ENCODE data around the gene NPSR1. TPM values are rescaled to one million over a fixed set of nuclear protein-coding genes. Genes with fewer than 3 reads are reported as not detected.

Gene NPSR1
- total and polyA plus RNA-seq, 2 experiments from 2014 or later: not detected

GRCh38 chr7:34755008-34755407, 97.0 kb downstream of the NPSR1 start:
- Histone ChIP-seq H3K4me3 (no peak overlapping the region), H3K36me3 (replicated peaks; ENCODE audit: insufficient read depth, low read depth) (no peaks in the 10 kb centered on the region), H2AFZ (no peak overlapping the region), H3K4me2 (peak overlapping the region; percentile 41), H3K9me2 (replicated peaks; ENCODE audit: insufficient read depth) (no peaks in the 10 kb centered on the region), H3K27me3 (no peaks in the 10 kb centered on the region), H3K79me2 (no peaks in the 10 kb centered on the region), H4K20me1 (ENCODE audit: insufficient read depth, poor library complexity, severe bottlenecking) (no peaks in the 10 kb centered on the region), H3K9me3 (ENCODE audit: low read depth) (no peaks in the 10 kb centered on the region), H3K27ac (no peak overlapping the region), H3K4me1 (ENCODE audit: insufficient read depth) (peaks cover 11% of the 10 kb centered on the region)
- TF ChIP-seq CTCF (IDR thresholded peaks at IDR 0.05; ENCODE audit: poor library complexity) (no peak), EZH2phosphoT487 (IDR thresholded peaks at IDR 0.05; ENCODE audit: low read depth, severe bottlenecking, unreplicated experiment) (no peak)
- DNase-seq (ENCODE audit: low spot score): no peak
- WGBS (ENCODE audit: low lambda C conversion rate, missing lambda C conversion rate): 78% methylated on average over 2 of the region's 2 CpGs

GRCh38 chr7:34756025-34756437, 98.0 kb downstream of the NPSR1 start:
- no peaks in the 10 kb centered on the region for H3K36me3 ChIP-seq (replicated peaks; ENCODE audit: insufficient read depth, low read depth)
- DNase-seq (ENCODE audit: low spot score): no peak
- H3K4me1 ChIP-seq (ENCODE audit: insufficient read depth): peaks cover 11% of the 10 kb centered on the region
- H3K27ac ChIP-seq: peak overlapping the region; percentile 11
- no peaks in the 10 kb centered on the region for H3K79me2 ChIP-seq
- no peaks in the 10 kb centered on the region for H3K9me3 ChIP-seq (ENCODE audit: low read depth)
- H3K27me3 ChIP-seq: no peaks in the 10 kb centered on the region
- peak overlapping the region; percentile 41 for H3K4me2 ChIP-seq
- no peaks in the 10 kb centered on the region for H3K9me2 ChIP-seq (replicated peaks; ENCODE audit: insufficient read depth)
- no peaks in the 10 kb centered on the region for H4K20me1 ChIP-seq (ENCODE audit: insufficient read depth, poor library complexity, severe bottlenecking)
- H3K4me3 ChIP-seq: no peak overlapping the region
- WGBS (ENCODE audit: low lambda C conversion rate, missing lambda C conversion rate): 40% methylated on average over 4 of the region's 4 CpGs
- TF ChIP-seq EZH2 (IDR thresholded peaks at IDR 0.05; ENCODE audit: borderline replicate concordance): no peak
- no peak for TF ChIP-seq CTCF (IDR thresholded peaks at IDR 0.05; ENCODE audit: poor library complexity)
- TF ChIP-seq EZH2phosphoT487 (IDR thresholded peaks at IDR 0.05; ENCODE audit: low read depth, severe bottlenecking, unreplicated experiment): no peak
- H2AFZ ChIP-seq: peak overlapping the region; percentile 20

- no peak for DNase-seq (ENCODE audit: low spot score)
- Histone ChIP-seq H3K4me1 (ENCODE audit: insufficient read depth) (peaks cover 11% of the 10 kb centered on the region), H3K9me3 (ENCODE audit: low read depth) (no peaks in the 10 kb centered on the region), H3K4me2 (peak overlapping the region; percentile 41), H3K4me3 (no peak overlapping the region), H3K79me2 (no peaks in the 10 kb centered on the region), H3K27me3 (no peaks in the 10 kb centered on the region), H3K9me2 (replicated peaks; ENCODE audit: insufficient read depth) (no peaks in the 10 kb centered on the region), H4K20me1 (ENCODE audit: insufficient read depth, poor library complexity, severe bottlenecking) (no peaks in the 10 kb centered on the region), H2AFZ (no peak overlapping the region), H3K27ac (peak overlapping the region; percentile 11), H3K36me3 (replicated peaks; ENCODE audit: insufficient read depth, low read depth) (no peaks in the 10 kb centered on the region)
- TF ChIP-seq EZH2 (IDR thresholded peaks at IDR 0.05; ENCODE audit: borderline replicate concordance) (no peak), EZH2phosphoT487 (IDR thresholded peaks at IDR 0.05; ENCODE audit: low read depth, severe bottlenecking, unreplicated experiment) (no peak), CTCF (IDR thresholded peaks at IDR 0.05; ENCODE audit: poor library complexity) (no peak)
- 96% methylated on average over 5 of the region's 5 CpGs for WGBS (ENCODE audit: low lambda C conversion rate, missing lambda C conversion rate)
These were observed 98.7 kb downstream of the NPSR1 start for GRCh38 chr7:34756691-34757090.

Data from hepatocyte (in vitro differentiated cells).